ENCODE results near the gene DNAL4. TPM values are rescaled to one million over a fixed set of nuclear protein-coding genes. Genes with fewer than 3 reads are reported as not detected.

Gene DNAL4
- total RNA-seq, 1 experiment from 2014 or later = 8.3 TPM

GRCh38 chr22:38786631-38787030 is 7.3 kb downstream of the DNAL4 start:
- Mint-ChIP-seq H3K4me3 (no peak overlapping the region), H3K27me3 (ENCODE audit: low read depth) (no peaks in the 10 kb centered on the region), H3K4me1 (peaks cover 8 to 13% of the 10 kb centered on the region in 2 experiments), H3K9me3 (no peaks in the 10 kb centered on the region), H3K36me3 (ENCODE audit: insufficient read depth in 1 of 3, low read depth in 3 of 3) (peaks cover 0 to 2% (median 0%) of the 10 kb centered on the region in 3 experiments; a peak in 1 of 7 replicates), H3K27ac (no peak overlapping the region)
- H3K9ac ChIP-seq (ENCODE audit: extremely low read depth, insufficient read length, low read length) = no peak overlapping the region
- no peak overlapping the region for H3T11ph ChIP-seq (ENCODE audit: low read length)
- H2BK15ac ChIP-seq (ENCODE audit: low read depth, low read length) = no peak overlapping the region
- H2BK20ac ChIP-seq (ENCODE audit: low read depth, low read length, poor library complexity, severe bottlenecking) = no peak overlapping the region
- no peak overlapping the region for H4K91ac ChIP-seq (ENCODE audit: insufficient read length, low read depth, low read length)
- no peak for TF ChIP-seq CTCF (conservative IDR thresholded peaks at IDR 0.05)
- DNase-seq = no peak
- H3K23me2 ChIP-seq (ENCODE audit: insufficient read length, low read depth, low read length, poor library complexity, severe bottlenecking) = no peaks in the 10 kb centered on the region
- H3K9me3 ChIP-seq (ENCODE audit: control insufficient read depth, low read depth, low read length) = no peaks in the 10 kb centered on the region
- no peak overlapping the region for H2BK5ac ChIP-seq (ENCODE audit: insufficient read length, low read length)
- H3K14ac ChIP-seq (ENCODE audit: insufficient read depth, low read length) = no peak overlapping the region
- no peak overlapping the region for H3K4ac ChIP-seq (ENCODE audit: low read depth, low read length)
- no peak overlapping the region for H2AK5ac ChIP-seq (ENCODE audit: insufficient read length, low read length)
- H3K4me2 ChIP-seq (ENCODE audit: insufficient read depth, insufficient read length, low read length) = no peak overlapping the region
- H4K5ac ChIP-seq (ENCODE audit: insufficient read length, low read depth, low read length) = no peak overlapping the region
- WGBS (ENCODE audit: extremely low coverage, insufficient read length, low lambda C conversion rate) = no CpG with 5 or more reads among the region's 3 CpGs
- H3K27ac ChIP-seq (ENCODE audit: insufficient read length, low read depth, low read length) = no peak overlapping the region
- no peak overlapping the region for H4K8ac ChIP-seq (replicated peaks; ENCODE audit: insufficient read length, low read depth, low read length)
- H2AFZ ChIP-seq (ENCODE audit: low read length) = no peak overlapping the region
- no peaks in the 10 kb centered on the region for H3K4me1 ChIP-seq (ENCODE audit: insufficient read depth, low read length)
- peak overlapping the region; percentile 21 for H2BK12ac ChIP-seq (ENCODE audit: insufficient read length, low read depth, low read length)
- no peaks in the 10 kb centered on the region for H3K27me3 ChIP-seq (ENCODE audit: insufficient read depth, low read length)
- H3K79me2 ChIP-seq (ENCODE audit: insufficient read depth, low read length) = no peaks in the 10 kb centered on the region
- H3K18ac ChIP-seq (ENCODE audit: insufficient read length, low read depth, low read length) = no peak overlapping the region
- H4K20me1 ChIP-seq (ENCODE audit: control insufficient read depth, insufficient read depth, insufficient read length) = no peaks in the 10 kb centered on the region
- H3K56ac ChIP-seq (ENCODE audit: insufficient read length, low read depth, low read length) = no peak overlapping the region
- no peak overlapping the region for H3K23ac ChIP-seq (ENCODE audit: insufficient read length, low read depth, low read length)
- no peak overlapping the region for H2BK120ac ChIP-seq (ENCODE audit: low read depth, low read length, poor library complexity, severe bottlenecking)
- no peaks in the 10 kb centered on the region for H3K79me1 ChIP-seq (ENCODE audit: insufficient read depth, low read depth, low read length, poor library complexity, severe bottlenecking)
